Stimulated activated memory B cell treated with anti-CD40 and anti-IgM and Interleukin-4, amounts not matched to agents 10 μg/mL and 1 μg/mL and 100 μg/mL, for 72 hours (primary cell): ENCODE results near the gene CGB5.
"Not testable (repeated sequence)": the region's sequence is repeated elsewhere in the genome, so short reads cannot be mapped to it uniquely, and the experiment has no call there.

Experiments
- ATAC-seq: fragments of 150-1000 bp; cut with Tn5 transposase; 2 replicates; pipeline ENCODE4 v1.10.0; 2021
- H3K27ac Mint-ChIP-seq: one replicate; pipeline ENCODE4 v1.8.0; 2022; ENCODE audit warnings: mild to moderate bottlenecking, mixed read lengths
- H3K27me3 Mint-ChIP-seq: one replicate; pipeline ENCODE4 v1.8.0; 2022; ENCODE audit warnings: mixed read lengths
- H3K36me3 Mint-ChIP-seq: one replicate; pipeline ENCODE4 v1.8.0; 2022; ENCODE audit warnings: mixed read lengths
- H3K4me1 Mint-ChIP-seq: one replicate; pipeline ENCODE4 v1.8.0; 2022; ENCODE audit warnings: mixed read lengths
- H3K4me3 Mint-ChIP-seq: one replicate; pipeline ENCODE4 v1.8.0; 2022; ENCODE audit warnings: mild to moderate bottlenecking, moderate library complexity, mixed read lengths
- H3K9me3 Mint-ChIP-seq: one replicate; pipeline ENCODE4 v1.8.0; 2022; ENCODE audit warnings: mixed read lengths

CGB5 gene

DNA sequence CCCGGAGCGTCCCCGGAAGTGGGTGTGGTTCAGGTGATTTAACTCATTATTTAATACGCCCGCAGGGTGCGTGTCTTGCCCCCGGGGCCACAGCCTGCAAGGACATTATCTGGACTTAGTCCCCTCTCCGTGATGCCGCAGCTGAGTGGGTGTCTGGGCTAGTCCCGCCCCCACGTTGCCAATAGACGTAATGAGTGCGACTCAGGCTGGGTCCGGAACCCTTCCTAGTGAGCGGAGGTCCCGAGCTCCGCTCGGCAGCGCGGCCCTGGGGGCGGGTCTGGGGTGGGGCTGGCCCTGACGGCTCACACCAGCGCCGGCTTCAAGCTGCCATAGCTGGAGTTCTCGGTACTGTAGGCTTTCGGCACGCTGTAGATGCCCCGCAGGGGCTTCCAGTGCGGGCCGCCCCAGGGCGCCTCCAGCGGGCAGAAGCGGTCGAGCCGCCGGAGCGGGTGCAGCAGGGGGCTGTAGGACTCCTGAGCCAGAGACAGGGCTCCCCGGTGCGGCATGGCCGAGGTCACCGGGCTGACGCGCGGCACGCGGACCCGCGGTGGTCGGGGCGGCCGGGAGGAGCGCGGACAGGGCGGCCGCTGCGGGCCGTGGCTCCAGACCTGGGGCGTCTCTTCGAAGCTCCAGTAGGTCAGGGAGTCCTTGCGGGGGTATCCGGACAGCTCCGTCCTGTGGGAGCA is 25.8 kb upstream of the CGB5 start:
- peak; percentile 84 for ATAC-seq
- H3K9me3 Mint-ChIP-seq, result no peaks in the 10 kb centered on the region
- H3K27me3 Mint-ChIP-seq, result no peaks in the 10 kb centered on the region
- H3K4me3 Mint-ChIP-seq, result peak overlapping the region; percentile 78
- H3K4me1 Mint-ChIP-seq, result peaks cover 30% of the 10 kb centered on the region
- H3K36me3 Mint-ChIP-seq, result peaks cover 17% of the 10 kb centered on the region
- no peak overlapping the region for H3K27ac Mint-ChIP-seq

DNA sequence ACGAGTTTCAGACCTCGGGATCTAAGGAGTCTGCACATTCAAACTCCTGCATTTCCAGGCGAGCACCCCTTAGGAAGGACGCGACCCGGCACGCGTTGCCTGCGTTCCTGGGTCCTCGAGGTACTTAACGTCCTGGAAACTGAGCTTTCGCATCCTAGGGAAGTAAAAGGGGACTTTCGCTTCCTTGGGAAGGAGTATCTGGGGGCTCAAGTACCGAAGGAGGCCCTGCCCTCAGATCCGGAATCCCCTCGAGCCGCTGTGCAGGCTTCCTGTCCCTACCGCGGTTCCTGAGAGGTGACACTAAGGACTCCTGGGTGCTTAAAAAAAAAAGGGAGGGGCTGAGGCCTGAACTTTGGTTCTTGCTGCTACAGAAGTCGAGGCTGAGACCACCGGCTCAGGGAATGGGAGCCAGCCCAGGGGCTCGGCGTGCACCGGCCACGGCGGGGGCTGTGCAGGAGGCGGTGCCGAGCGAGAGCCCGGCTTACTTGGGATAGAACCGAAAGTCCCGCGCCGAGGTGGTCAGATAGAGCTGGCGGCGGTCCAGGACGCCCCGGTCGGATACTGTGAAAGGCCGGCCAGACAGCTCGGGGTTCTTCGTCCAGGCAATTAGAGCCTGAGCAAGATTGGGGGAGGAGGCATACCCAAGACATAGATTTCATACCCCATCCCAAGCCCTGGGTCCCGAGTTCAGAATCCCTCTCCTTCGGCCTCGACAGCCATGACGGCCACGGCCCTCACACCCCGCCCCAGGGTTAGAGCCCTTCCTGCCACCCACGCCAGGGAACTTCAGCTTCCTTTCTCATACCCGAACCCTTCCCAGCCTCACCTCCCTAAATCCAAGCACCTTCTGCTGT is 25.0 kb upstream of the CGB5 start:
- peak overlapping the region; percentile 61 for H3K27ac Mint-ChIP-seq

DNA sequence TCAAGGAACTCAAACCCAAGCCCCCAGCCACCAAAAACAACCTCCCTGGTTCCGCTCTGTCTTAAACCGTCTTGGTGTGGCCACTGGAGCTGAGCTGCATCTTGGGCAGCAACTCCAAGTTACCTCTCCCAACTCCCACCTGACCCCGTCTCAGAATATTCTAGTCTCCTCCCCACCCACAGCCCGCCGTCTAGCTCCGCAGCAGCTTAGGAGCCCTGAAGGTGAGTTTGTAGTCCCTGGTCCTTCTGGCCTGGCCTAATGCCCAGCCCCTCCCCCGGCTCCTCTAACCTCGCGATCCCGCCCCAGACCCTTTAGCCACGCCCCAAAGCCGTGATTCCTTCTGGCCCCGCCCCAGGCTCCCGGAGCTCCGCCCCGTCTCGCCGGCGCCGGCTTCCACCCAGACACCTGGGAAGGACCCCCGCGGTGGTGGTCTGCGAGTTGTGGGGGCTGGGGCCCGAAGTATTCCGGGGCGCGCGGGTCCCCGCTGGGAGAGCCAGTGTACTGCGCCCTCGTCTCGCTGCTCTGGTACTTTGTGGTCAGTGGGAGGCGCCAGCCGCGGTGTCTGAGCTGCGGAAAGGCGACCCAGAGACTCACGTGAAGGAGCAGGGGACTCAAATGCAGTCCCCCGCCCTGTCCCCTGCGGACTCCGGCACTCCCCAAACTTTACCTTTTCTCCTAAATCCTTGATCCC is 24.3 kb upstream of the CGB5 start:
- H3K27ac Mint-ChIP-seq, result peak overlapping the region; percentile 61
- peak; percentile 49 for ATAC-seq
- peaks cover 12% of the 10 kb centered on the region for H3K36me3 Mint-ChIP-seq
- H3K27me3 Mint-ChIP-seq, result no peaks in the 10 kb centered on the region
- H3K9me3 Mint-ChIP-seq, result no peaks in the 10 kb centered on the region
- H3K4me1 Mint-ChIP-seq, result peaks cover 30% of the 10 kb centered on the region
- peak overlapping the region; percentile 78 for H3K4me3 Mint-ChIP-seq

More for the DNA sequence above, 25.0 kb upstream of the CGB5 start:
- ATAC-seq, H3K9me3 Mint-ChIP-seq, H3K27me3 Mint-ChIP-seq: not testable (repeated sequence)
- H3K36me3 Mint-ChIP-seq, result peaks cover 14% of the 10 kb centered on the region
- H3K4me1 Mint-ChIP-seq, result peaks cover 30% of the 10 kb centered on the region
- peak overlapping the region; percentile 78 for H3K4me3 Mint-ChIP-seq

GRCh38 chr19:49020342-49020741 is 23.3 kb upstream of the CGB5 start:
- Mint-ChIP-seq H3K36me3 (peaks cover 8% of the 10 kb centered on the region), H3K27ac (peak overlapping the region; percentile 0), H3K4me1 (peaks cover 30% of the 10 kb centered on the region), H3K9me3 (no peaks in the 10 kb centered on the region), H3K27me3 (no peaks in the 10 kb centered on the region), H3K4me3 (peak overlapping the region; percentile 78)
- no peak for ATAC-seq

DNA sequence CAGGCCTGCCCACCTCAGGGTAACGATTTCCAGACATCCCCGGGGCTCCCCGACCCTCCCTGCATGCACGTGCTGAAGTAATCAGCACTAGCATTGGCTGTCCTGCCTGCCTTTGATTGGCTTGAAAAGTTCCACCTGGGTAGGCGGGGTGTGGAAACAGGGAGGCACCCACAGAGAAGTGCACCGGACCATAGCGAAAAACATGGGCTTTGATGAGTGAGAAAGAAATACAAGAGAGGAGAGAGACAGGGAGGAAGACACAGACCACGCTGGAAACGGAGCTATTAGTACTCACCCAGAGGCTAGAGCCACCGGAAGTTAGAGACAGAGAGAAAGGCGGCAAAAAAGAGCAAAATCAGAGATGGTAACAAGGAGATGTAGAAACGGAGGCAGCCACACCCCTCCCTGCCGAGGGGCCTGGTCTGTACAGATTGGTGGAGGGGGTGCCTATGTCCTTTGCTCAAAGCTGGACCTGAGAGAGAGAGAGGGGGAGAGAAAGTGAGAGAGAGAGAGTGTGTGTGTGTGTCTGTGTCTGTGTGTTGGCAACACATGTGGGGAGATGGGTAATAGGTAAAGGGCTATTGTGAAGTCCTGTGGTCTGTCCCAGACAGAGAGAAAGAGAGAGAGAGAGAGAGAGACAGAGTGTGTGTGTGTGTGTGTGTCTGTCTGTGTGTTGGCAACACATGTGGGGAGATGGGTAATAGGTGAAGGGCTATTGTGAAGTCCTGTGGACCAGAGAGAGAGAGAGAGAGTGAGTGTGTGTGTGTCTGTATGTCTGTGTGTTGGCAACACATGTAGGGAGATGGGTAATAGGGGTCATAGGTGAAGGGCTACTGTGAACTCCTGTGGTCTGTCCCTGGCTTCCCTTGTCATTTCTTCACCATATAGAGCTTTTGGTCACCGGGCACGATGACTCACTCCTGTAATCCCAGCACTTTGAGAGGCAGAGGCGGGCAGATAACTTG is 22.4 kb upstream of the CGB5 start:
- peak overlapping the region; percentile 3 for H3K4me3 Mint-ChIP-seq

DNA sequence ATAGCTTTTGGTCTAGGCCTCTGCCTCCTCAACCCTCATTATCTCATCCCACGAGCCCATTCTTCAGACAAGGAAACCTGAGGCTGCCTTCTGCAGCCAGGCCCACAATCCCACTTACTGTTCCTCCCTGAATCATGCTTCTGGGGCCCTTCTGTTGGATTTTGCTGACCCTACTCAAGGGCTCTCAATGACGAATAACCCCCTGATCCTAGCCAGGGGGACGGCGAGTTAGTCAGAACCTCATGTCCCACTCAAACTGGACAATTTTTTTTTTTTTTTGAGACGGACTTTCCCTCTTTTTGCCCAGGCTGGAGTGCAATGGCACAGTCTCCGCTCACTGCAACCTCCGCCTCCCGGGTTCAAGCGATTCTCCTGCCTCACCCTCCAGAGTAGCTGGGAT is 21.5 kb upstream of the CGB5 start:
- no peaks in the 10 kb centered on the region for H3K27me3 Mint-ChIP-seq
- ATAC-seq, result no peak
- no peak overlapping the region for H3K27ac Mint-ChIP-seq
- H3K9me3 Mint-ChIP-seq, result no peaks in the 10 kb centered on the region
- H3K4me1 Mint-ChIP-seq, result peaks cover 30% of the 10 kb centered on the region
- H3K4me3 Mint-ChIP-seq, result no peak overlapping the region
- no peaks in the 10 kb centered on the region for H3K36me3 Mint-ChIP-seq

More for the DNA sequence above, 22.4 kb upstream of the CGB5 start:
- H3K4me1 Mint-ChIP-seq, result peaks cover 30% of the 10 kb centered on the region
- ATAC-seq, result no peak
- H3K27me3 Mint-ChIP-seq, result no peaks in the 10 kb centered on the region
- no peaks in the 10 kb centered on the region for H3K9me3 Mint-ChIP-seq
- no peaks in the 10 kb centered on the region for H3K36me3 Mint-ChIP-seq
- H3K27ac Mint-ChIP-seq, result peak overlapping the region; percentile 0

- not testable (repeated sequence) for ATAC-seq, H3K36me3 Mint-ChIP-seq, H3K4me3 Mint-ChIP-seq, H3K9me3 Mint-ChIP-seq, H3K27ac Mint-ChIP-seq, H3K27me3 Mint-ChIP-seq
- peaks cover 21% of the 10 kb centered on the region for H3K4me1 Mint-ChIP-seq
These were observed 19.4 kb upstream of the CGB5 start, which contains the start of gene CGB3 for GRCh38 chr19:49024233-49024632. CGB3 (minus strand) TSS chr19:49024333; CDS start chr19:49023971, 362 bp downstream.

GRCh38 chr19:49025088-49025487 is 18.6 kb upstream of the CGB5 start:
- not testable (repeated sequence) for ATAC-seq, H3K9me3 Mint-ChIP-seq, H3K36me3 Mint-ChIP-seq, H3K27me3 Mint-ChIP-seq, H3K27ac Mint-ChIP-seq, H3K4me3 Mint-ChIP-seq
- peaks cover 15% of the 10 kb centered on the region for H3K4me1 Mint-ChIP-seq

DNA sequence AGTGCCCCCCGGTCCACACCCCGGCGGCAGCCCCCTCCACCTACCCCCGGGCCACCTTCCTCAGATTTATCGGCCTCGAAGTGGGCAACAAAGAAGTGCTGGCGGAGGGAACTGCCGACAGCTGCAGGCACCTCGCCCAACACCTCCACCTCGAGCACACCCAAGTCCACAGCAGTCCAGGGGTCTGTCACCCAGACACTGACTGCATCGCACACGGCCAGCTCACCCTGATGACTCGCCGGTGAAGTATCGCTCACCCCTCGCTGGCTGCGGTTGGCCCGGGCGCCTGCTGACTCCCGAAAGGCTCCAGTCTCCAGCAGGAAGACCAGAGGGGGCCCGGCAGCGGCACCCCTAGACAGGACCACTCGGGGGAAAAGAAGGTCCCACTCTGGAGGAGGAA is 18.0 kb upstream of the CGB5 start:
- H3K27me3 Mint-ChIP-seq, H3K36me3 Mint-ChIP-seq, ATAC-seq, H3K4me3 Mint-ChIP-seq, H3K27ac Mint-ChIP-seq, H3K9me3 Mint-ChIP-seq: not testable (repeated sequence)
- H3K4me1 Mint-ChIP-seq, result peaks cover 10% of the 10 kb centered on the region

- not testable (repeated sequence) for H3K4me1 Mint-ChIP-seq, H3K4me3 Mint-ChIP-seq, ATAC-seq, H3K27ac Mint-ChIP-seq, H3K36me3 Mint-ChIP-seq, H3K9me3 Mint-ChIP-seq
- H3K27me3 Mint-ChIP-seq, result peaks cover 12% of the 10 kb centered on the region
These were observed 15.0 kb upstream of the CGB5 start for GRCh38 chr19:49028686-49029085.

GRCh38 chr19:49029749-49030148 is 13.9 kb upstream of the CGB5 start:
- not testable (repeated sequence) for H3K36me3 Mint-ChIP-seq, H3K4me3 Mint-ChIP-seq, H3K4me1 Mint-ChIP-seq, ATAC-seq, H3K27ac Mint-ChIP-seq, H3K9me3 Mint-ChIP-seq
- peaks cover 12% of the 10 kb centered on the region for H3K27me3 Mint-ChIP-seq

GRCh38 chr19:49030323-49030722 is 13.3 kb upstream of the CGB5 start:
- H3K27ac Mint-ChIP-seq, H3K4me1 Mint-ChIP-seq, H3K36me3 Mint-ChIP-seq, H3K9me3 Mint-ChIP-seq, ATAC-seq, H3K4me3 Mint-ChIP-seq: not testable (repeated sequence)
- H3K27me3 Mint-ChIP-seq, result peaks cover 16% of the 10 kb centered on the region

- not testable (repeated sequence) for ATAC-seq, H3K4me1 Mint-ChIP-seq
These were observed 11.9 kb upstream of the CGB5 start, which contains the start of gene CGB2 for GRCh38 chr19:49031642-49032301. CGB2 (plus strand) TSS chr19:49031890; CDS start chr19:49032096, 206 bp downstream.

GRCh38 chr19:49036815-49037214 is 6.8 kb upstream of the CGB5 start, which contains the start of gene CGB1:
CGB1 (minus strand) TSS chr19:49036895; CDS start chr19:49036711, 184 bp downstream.
- H3K27ac Mint-ChIP-seq, ATAC-seq, H3K4me3 Mint-ChIP-seq, H3K36me3 Mint-ChIP-seq, H3K4me1 Mint-ChIP-seq, H3K9me3 Mint-ChIP-seq: not testable (repeated sequence)
- H3K27me3 Mint-ChIP-seq, result peaks cover 16% of the 10 kb centered on the region

More at GRCh38 chr19:49031642-49032301, 11.9 kb upstream of the CGB5 start, which contains the start of gene CGB2:
- not testable (repeated sequence) for H3K9me3 Mint-ChIP-seq, H3K36me3 Mint-ChIP-seq, H3K27ac Mint-ChIP-seq, H3K4me3 Mint-ChIP-seq
- H3K27me3 Mint-ChIP-seq, result peaks cover 21% of the 10 kb centered on the region
